ENCODE measurements around the gene USP17L20. TPM values are rescaled to one million over a fixed set of nuclear protein-coding genes. Genes with fewer than 3 reads are reported as not detected.
"Not testable (repeated sequence)": the region's sequence is repeated elsewhere in the genome, so short reads cannot be mapped to it uniquely, and the experiment has no call there.

Gene USP17L20
- total and polyA plus RNA-seq, 4 donors: not detected

- ATAC-seq (ENCODE audit: low FRiP score); intact Hi-C loops (cut with DNase I); H3K4me3 ChIP-seq (ENCODE audit: low read length in 2 of 2); H3K27me3 ChIP-seq (ENCODE audit: control insufficient read depth in 1 of 2, insufficient read depth in 2 of 2, low read length in 1 of 2); H3K27ac ChIP-seq (ENCODE audit: low read depth in 1 of 2, low read length in 2 of 2); H3K4me1 ChIP-seq (ENCODE audit: control insufficient read depth in 1 of 2, insufficient read depth in 2 of 2, low read length in 2 of 2); DNase-seq; H3K9me3 ChIP-seq (ENCODE audit: control insufficient read depth, low read length); H3K36me3 ChIP-seq (ENCODE audit: control insufficient read depth in 1 of 2, insufficient read depth in 2 of 2, low read length in 1 of 2): not testable (repeated sequence)
- WGBS, 2 donors: 86 to 89% methylated on average over 5 of the region's 14 CpGs
These were observed 14.3 kb upstream of the USP17L20 start, which contains the start of gene USP17L17 for GRCh38 chr4:9243579-9243978. USP17L17 (plus strand) TSS chr4:9243879; CDS start chr4:9243879, 0 bp downstream.

GRCh38 chr4:9247953-9248680 is 9.8 kb upstream of the USP17L20 start, which contains the start of gene USP17L18:
USP17L18 (plus strand) TSS chr4:9248630; CDS start chr4:9248630, 0 bp downstream.
- H3K27me3 ChIP-seq (ENCODE audit: control insufficient read depth in 1 of 2, insufficient read depth in 2 of 2, low read length in 1 of 2); H3K4me1 ChIP-seq (ENCODE audit: control insufficient read depth in 1 of 2, insufficient read depth in 2 of 2, low read length in 2 of 2); H3K36me3 ChIP-seq (ENCODE audit: control insufficient read depth in 1 of 2, insufficient read depth in 2 of 2, low read length in 1 of 2); ATAC-seq (ENCODE audit: low FRiP score); H3K27ac ChIP-seq (ENCODE audit: low read depth in 1 of 2, low read length in 2 of 2); intact Hi-C loops (cut with DNase I); H3K4me3 ChIP-seq (ENCODE audit: low read length in 2 of 2); H3K9me3 ChIP-seq (ENCODE audit: control insufficient read depth, low read length): not testable (repeated sequence)
- WGBS, 2 donors: 89 to 92% methylated on average over 14 to 21 of the region's 26 CpGs
- DNase-seq: peak; percentile 33 to 34

GRCh38 chr4:9253078-9253477 is 4.8 kb upstream of the USP17L20 start, which contains the start of gene USP17L19:
USP17L19 (plus strand) TSS chr4:9253378; CDS start chr4:9253378, 0 bp downstream.
- intact Hi-C loops (cut with DNase I): not testable (repeated sequence)

GRCh38 chr4:9262572-9262971 is 4.6 kb downstream of the USP17L20 start, which contains the start of gene USP17L21:
USP17L21 (plus strand) TSS chr4:9262872; CDS start chr4:9262872, 0 bp downstream.
- DNase-seq; H3K27ac ChIP-seq (ENCODE audit: low read depth in 1 of 2, low read length in 2 of 2); H3K27me3 ChIP-seq (ENCODE audit: control insufficient read depth in 1 of 2, insufficient read depth in 2 of 2, low read length in 1 of 2); H3K4me3 ChIP-seq (ENCODE audit: low read length in 2 of 2); ATAC-seq (ENCODE audit: low FRiP score); H3K9me3 ChIP-seq (ENCODE audit: control insufficient read depth, low read length); H3K36me3 ChIP-seq (ENCODE audit: control insufficient read depth in 1 of 2, insufficient read depth in 2 of 2, low read length in 1 of 2); intact Hi-C loops (cut with DNase I); H3K4me1 ChIP-seq (ENCODE audit: control insufficient read depth in 1 of 2, insufficient read depth in 2 of 2, low read length in 2 of 2): not testable (repeated sequence)
- WGBS, 2 donors: no CpG with 5 or more reads among the region's 13 CpGs

More at GRCh38 chr4:9253078-9253477, 4.8 kb upstream of the USP17L20 start, which contains the start of gene USP17L19:
- H3K9me3 ChIP-seq (ENCODE audit: control insufficient read depth, low read length); H3K27me3 ChIP-seq (ENCODE audit: control insufficient read depth in 1 of 2, insufficient read depth in 2 of 2, low read length in 1 of 2); H3K36me3 ChIP-seq (ENCODE audit: control insufficient read depth in 1 of 2, insufficient read depth in 2 of 2, low read length in 1 of 2); ATAC-seq (ENCODE audit: low FRiP score); H3K4me3 ChIP-seq (ENCODE audit: low read length in 2 of 2); H3K27ac ChIP-seq (ENCODE audit: low read depth in 1 of 2, low read length in 2 of 2); H3K4me1 ChIP-seq (ENCODE audit: control insufficient read depth in 1 of 2, insufficient read depth in 2 of 2, low read length in 2 of 2); DNase-seq: not testable (repeated sequence)
- WGBS, 2 donors: no CpG with 5 or more reads among the region's 13 CpGs

GRCh38 chr4:9267319-9267718 is 9.4 kb downstream of the USP17L20 start, which contains the start of gene USP17L22:
USP17L22 (plus strand) TSS chr4:9267619; CDS start chr4:9267619, 0 bp downstream.
- H3K36me3 ChIP-seq (ENCODE audit: control insufficient read depth in 1 of 2, insufficient read depth in 2 of 2, low read length in 1 of 2); DNase-seq; H3K4me3 ChIP-seq (ENCODE audit: low read length in 2 of 2); H3K4me1 ChIP-seq (ENCODE audit: control insufficient read depth in 1 of 2, insufficient read depth in 2 of 2, low read length in 2 of 2); intact Hi-C loops (cut with DNase I); ATAC-seq (ENCODE audit: low FRiP score); H3K27ac ChIP-seq (ENCODE audit: low read depth in 1 of 2, low read length in 2 of 2); H3K9me3 ChIP-seq (ENCODE audit: control insufficient read depth, low read length); H3K27me3 ChIP-seq (ENCODE audit: control insufficient read depth in 1 of 2, insufficient read depth in 2 of 2, low read length in 1 of 2): not testable (repeated sequence)
- no CpG with 5 or more reads among the region's 15 CpGs for WGBS, 2 donors

GRCh38 chr4:9271719-9272118 is 13.8 kb downstream of the USP17L20 start:
- intact Hi-C loops (cut with DNase I); H3K36me3 ChIP-seq (ENCODE audit: control insufficient read depth in 1 of 2, insufficient read depth in 2 of 2, low read length in 1 of 2); H3K4me3 ChIP-seq (ENCODE audit: low read length in 2 of 2); H3K27ac ChIP-seq (ENCODE audit: low read depth in 1 of 2, low read length in 2 of 2); ATAC-seq (ENCODE audit: low FRiP score); H3K4me1 ChIP-seq (ENCODE audit: control insufficient read depth in 1 of 2, insufficient read depth in 2 of 2, low read length in 2 of 2); H3K9me3 ChIP-seq (ENCODE audit: control insufficient read depth, low read length); H3K27me3 ChIP-seq (ENCODE audit: control insufficient read depth in 1 of 2, insufficient read depth in 2 of 2, low read length in 1 of 2): not testable (repeated sequence)
- peak; percentile 73 to 88 for DNase-seq
- 83 to 85% methylated on average over 5 of the region's 10 CpGs for WGBS, 2 donors

Other genes with a start within 250 kb of the USP17L20 start
- gene FAM90A26, start 87.7 kb upstream of the USP17L20 start, total RNA-seq: not detected
- gene FAM90A26, start 87.7 kb upstream of the USP17L20 start, polyA plus RNA-seq: not detected
- not detected for gene USP17L10, start 47.5 kb upstream of the USP17L20 start, total RNA-seq
- gene USP17L10, start 47.5 kb upstream of the USP17L20 start, polyA plus RNA-seq: not detected
- not detected for gene USP17L11, start 42.7 kb upstream of the USP17L20 start, total RNA-seq
- gene USP17L11, start 42.7 kb upstream of the USP17L20 start, polyA plus RNA-seq: not detected
- gene USP17L12, start 38.0 kb upstream of the USP17L20 start, total RNA-seq: not detected
- not detected for gene USP17L12, start 38.0 kb upstream of the USP17L20 start, polyA plus RNA-seq
- gene USP17L13, start 33.2 kb upstream of the USP17L20 start, total RNA-seq: not detected
- gene USP17L13, start 33.2 kb upstream of the USP17L20 start, polyA plus RNA-seq: not detected
- not detected for gene USP17L15, start 23.7 kb upstream of the USP17L20 start, total RNA-seq
- gene USP17L15, start 23.7 kb upstream of the USP17L20 start, polyA plus RNA-seq: not detected
- not detected for gene USP17L17, start 14.2 kb upstream of the USP17L20 start, total RNA-seq
- not detected for gene USP17L17, start 14.2 kb upstream of the USP17L20 start, polyA plus RNA-seq
- not detected for gene USP17L18, start 9.5 kb upstream of the USP17L20 start, total RNA-seq
- not detected for gene USP17L18, start 9.5 kb upstream of the USP17L20 start, polyA plus RNA-seq
- gene USP17L19, start 4.7 kb upstream of the USP17L20 start, total RNA-seq: not detected
- not detected for gene USP17L19, start 4.7 kb upstream of the USP17L20 start, polyA plus RNA-seq
- gene USP17L21, start 4.7 kb downstream of the USP17L20 start, total RNA-seq: not detected
- gene USP17L21, start 4.7 kb downstream of the USP17L20 start, polyA plus RNA-seq: not detected
- gene USP17L22, start 9.5 kb downstream of the USP17L20 start, total RNA-seq: not detected
- not detected for gene USP17L22, start 9.5 kb downstream of the USP17L20 start, polyA plus RNA-seq
- gene USP17L24, start 67.0 kb downstream of the USP17L20 start, total RNA-seq: not detected
- gene USP17L24, start 67.0 kb downstream of the USP17L20 start, polyA plus RNA-seq: not detected
- gene USP17L25, start 71.8 kb downstream of the USP17L20 start, total RNA-seq: not detected
- not detected for gene USP17L25, start 71.8 kb downstream of the USP17L20 start, polyA plus RNA-seq
- gene USP17L26, start 76.5 kb downstream of the USP17L20 start, total RNA-seq: not detected
- not detected for gene USP17L26, start 76.5 kb downstream of the USP17L20 start, polyA plus RNA-seq
- gene USP17L5, start 81.3 kb downstream of the USP17L20 start, total RNA-seq: not detected
- not detected for gene USP17L5, start 81.3 kb downstream of the USP17L20 start, polyA plus RNA-seq
- not detected for gene USP17L27, start 86.0 kb downstream of the USP17L20 start, total RNA-seq
- not detected for gene USP17L27, start 86.0 kb downstream of the USP17L20 start, polyA plus RNA-seq
- gene USP17L28, start 90.8 kb downstream of the USP17L20 start, total RNA-seq: not detected
- not detected for gene USP17L28, start 90.8 kb downstream of the USP17L20 start, polyA plus RNA-seq
- gene USP17L29, start 95.5 kb downstream of the USP17L20 start, total RNA-seq: not detected
- not detected for gene USP17L29, start 95.5 kb downstream of the USP17L20 start, polyA plus RNA-seq
- not detected for gene USP17L30, start 105.0 kb downstream of the USP17L20 start, total RNA-seq
- not detected for gene USP17L30, start 105.0 kb downstream of the USP17L20 start, polyA plus RNA-seq
- gene DEFB131A, start 186.3 kb downstream of the USP17L20 start, total RNA-seq: not detected
- not detected for gene DEFB131A, start 186.3 kb downstream of the USP17L20 start, polyA plus RNA-seq